HepG2 (cell line): ENCODE measurements around the gene FHIP2A.

Source experiments
- FOSL2 ChIP-seq: sonication (generic); formaldehyde crosslinking; IDR thresholded peaks from 2 replicates; pipeline ENCODE4 v1.4.0; 2020; ENCODE audit warnings: missing genetic modification reagents
- JUN ChIP-seq: sonication (generic); formaldehyde crosslinking; IDR thresholded peaks from 2 replicates; pipeline ENCODE4 v1.4.0; 2020; ENCODE audit warnings: mild to moderate bottlenecking, missing genetic modification reagents
- JUND ChIP-seq: sonication (generic); formaldehyde crosslinking; IDR thresholded peaks from 2 replicates; pipeline ENCODE4 v1.8.0; 2022; ENCODE audit warnings: mild to moderate bottlenecking, missing genetic modification reagents
- KAT8 ChIP-seq: IDR thresholded peaks from 2 replicates; pipeline ENCODE4 v1.6.1; 2016; ENCODE audit warnings: missing genetic modification reagents, missing compliant biosample characterization
- NCOA1 ChIP-seq: sonication (generic); formaldehyde crosslinking; IDR thresholded peaks from 2 replicates; pipeline ENCODE4 v1.9.0; 2021; ENCODE audit warnings: missing genetic modification reagents
- NR1H2 ChIP-seq: sonication (generic); formaldehyde crosslinking; IDR thresholded peaks from 2 replicates; pipeline ENCODE4 v1.8.1; 2022; ENCODE audit warnings: low read depth, missing genetic modification reagents, borderline replicate concordance
- POLR2AphosphoS5 ChIP-seq: IDR thresholded peaks from 2 replicates; pipeline ENCODE4 v1.6.1; 2012; ENCODE audit warnings: low read depth, low read length
- U2AF1 ChIP-seq: fragments of 200-400 bp; formaldehyde crosslinking; optimal IDR thresholded peaks from 2 replicates; pipeline ENCODE3; 2017; ENCODE audit warnings: mild to moderate bottlenecking, low read depth, low read length
- ZNF883 ChIP-seq: sonication (generic); formaldehyde crosslinking; IDR thresholded peaks from 2 replicates; pipeline ENCODE4 v1.5.1; 2020; ENCODE audit warnings: mild to moderate bottlenecking, missing genetic modification reagents; ENCODE audit errors: not compliant biosample characterization
- TF ChIP-seq, protein P1 (sequence below): sonication (generic); formaldehyde crosslinking; IDR thresholded peaks from 2 replicates; pipeline ENCODE4 v1.5.0; 2020; ENCODE audit warnings: mild to moderate bottlenecking, missing genetic modification reagents, moderate library complexity

DNA sequence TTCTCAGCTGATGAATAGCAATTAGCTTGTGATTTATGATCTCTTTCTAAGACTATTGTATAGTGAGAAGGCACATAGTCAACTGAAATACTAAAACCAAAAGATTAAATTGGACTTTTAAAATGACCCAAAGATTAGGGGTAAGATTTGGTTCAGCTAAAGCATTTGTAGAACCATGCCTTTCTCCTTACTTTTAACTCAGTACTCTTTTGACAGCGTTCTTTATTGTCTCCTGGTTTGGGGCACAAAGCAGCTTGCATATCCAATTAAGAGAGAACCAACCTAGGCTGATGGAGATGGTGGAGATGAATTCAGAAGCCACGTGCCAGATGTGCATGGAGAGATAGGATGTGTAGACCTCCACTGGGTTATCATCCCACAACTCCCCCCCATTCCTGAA, 45.8 kb downstream of the FHIP2A start:
- TF ChIP-seq ZNF883 (CRISPR knock-in tag) (no peak), POLR2AphosphoS5 (no peak), KAT8 (CRISPR knock-in tag) (no peak), NCOA1 (CRISPR knock-in tag) (no peak), FOSL2 (CRISPR knock-in tag) (no peak), JUN (no peak), NR1H2 (CRISPR knock-in tag) (no peak), U2AF1 (no peak), JUND (no peak)
- TF ChIP-seq, protein P1, sequence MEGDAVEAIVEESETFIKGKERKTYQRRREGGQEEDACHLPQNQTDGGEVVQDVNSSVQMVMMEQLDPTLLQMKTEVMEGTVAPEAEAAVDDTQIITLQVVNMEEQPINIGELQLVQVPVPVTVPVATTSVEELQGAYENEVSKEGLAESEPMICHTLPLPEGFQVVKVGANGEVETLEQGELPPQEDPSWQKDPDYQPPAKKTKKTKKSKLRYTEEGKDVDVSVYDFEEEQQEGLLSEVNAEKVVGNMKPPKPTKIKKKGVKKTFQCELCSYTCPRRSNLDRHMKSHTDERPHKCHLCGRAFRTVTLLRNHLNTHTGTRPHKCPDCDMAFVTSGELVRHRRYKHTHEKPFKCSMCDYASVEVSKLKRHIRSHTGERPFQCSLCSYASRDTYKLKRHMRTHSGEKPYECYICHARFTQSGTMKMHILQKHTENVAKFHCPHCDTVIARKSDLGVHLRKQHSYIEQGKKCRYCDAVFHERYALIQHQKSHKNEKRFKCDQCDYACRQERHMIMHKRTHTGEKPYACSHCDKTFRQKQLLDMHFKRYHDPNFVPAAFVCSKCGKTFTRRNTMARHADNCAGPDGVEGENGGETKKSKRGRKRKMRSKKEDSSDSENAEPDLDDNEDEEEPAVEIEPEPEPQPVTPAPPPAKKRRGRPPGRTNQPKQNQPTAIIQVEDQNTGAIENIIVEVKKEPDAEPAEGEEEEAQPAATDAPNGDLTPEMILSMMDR = no peak
